Erythroblast (primary cell): Measurements from ENCODE around the gene NOL4L.
"Not testable (repeated sequence)": the region's sequence is repeated elsewhere in the genome, so short reads cannot be mapped to it uniquely, and the experiment has no call there.

Experiments
- DNase-seq, 2 experiments: peaks; one replicate each; lab custom pipeline; 2025; lab: John Stamatoyannopoulos, UW
- GATA1 ChIP-seq: IDR thresholded peaks from 2 replicates; pipeline ENCODE4 v1.6.1; 2011; ENCODE audit warnings: low read depth, mild to moderate bottlenecking, control low read depth, low read length, moderate library complexity
- POLR2A ChIP-seq: IDR thresholded peaks from 2 replicates; pipeline ENCODE4 v1.6.1; 2011; ENCODE audit warnings: mild to moderate bottlenecking, low read length

The NOL4L gene

GRCh38 chr20:32580970-32581838 lies 3.9 kb downstream of the NOL4L start:
- DNase-seq: peak; percentile 76 to 89
- TF ChIP-seq GATA1 (peak; percentile 23), POLR2A (no peak)

DNA sequence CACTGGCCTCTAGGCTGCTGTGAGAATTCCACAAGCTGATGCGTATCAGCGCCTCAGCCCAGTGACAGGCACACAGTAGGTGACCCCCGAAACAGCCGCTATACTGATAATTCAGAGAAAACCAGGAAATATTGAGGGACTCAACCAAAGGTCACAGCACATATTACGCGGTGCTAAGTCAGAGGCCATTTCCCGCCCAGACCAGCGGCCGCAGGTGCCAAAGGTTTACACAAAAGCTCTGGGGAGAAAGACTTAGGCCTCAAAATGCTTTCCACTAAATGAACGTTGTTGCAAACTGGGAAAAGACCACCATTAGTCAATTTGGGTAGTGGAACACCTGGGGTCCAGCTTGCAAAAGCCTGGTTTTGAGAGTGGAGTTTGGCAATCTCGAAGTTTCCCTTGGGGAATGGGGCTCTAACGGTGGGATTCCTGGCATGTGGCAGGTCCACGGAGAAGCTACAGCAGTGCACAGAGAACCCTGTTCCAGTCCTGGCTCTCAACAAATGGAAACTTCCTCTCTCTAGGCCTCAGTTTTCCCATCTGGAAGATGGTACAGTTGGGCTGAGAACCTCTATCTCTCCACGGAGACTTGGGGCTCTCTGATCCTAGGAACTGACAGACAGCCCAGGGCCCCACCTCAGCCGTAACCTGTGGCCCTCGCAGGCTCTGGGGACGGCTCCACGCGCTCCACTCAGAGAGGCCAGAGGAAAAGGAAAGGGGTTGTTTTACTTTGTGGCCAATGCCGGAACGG lies 4.7 kb downstream of the NOL4L start:
- no peak for TF ChIP-seq GATA1
- TF ChIP-seq POLR2A: no peak
- DNase-seq: no peak

DNA sequence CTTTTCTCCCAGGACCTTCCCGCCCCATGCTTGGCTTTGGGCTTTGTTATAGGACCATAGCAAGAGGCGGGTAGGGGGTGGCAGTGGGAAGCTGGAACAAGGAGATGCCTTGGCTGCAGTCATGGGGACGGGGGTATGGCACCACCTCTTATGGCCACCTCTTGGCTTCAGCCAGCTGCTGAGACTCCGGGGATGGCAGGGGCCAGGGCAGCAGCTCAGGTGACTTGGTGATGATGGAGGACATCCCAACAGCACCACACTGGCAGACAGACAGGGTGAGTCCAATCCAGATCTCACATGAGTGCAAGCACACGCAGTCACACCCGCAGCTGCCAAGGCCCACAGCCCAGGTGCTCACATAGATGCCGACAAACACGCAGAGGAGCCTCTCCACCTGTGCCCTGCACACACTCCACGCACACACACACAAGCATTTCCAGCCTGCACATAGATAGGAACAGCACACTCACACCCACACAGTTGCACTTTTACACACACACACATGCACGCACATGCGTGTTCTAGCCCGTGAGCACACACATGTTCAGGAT lies 6.2 kb downstream of the NOL4L start:
- no peak for DNase-seq
- TF ChIP-seq GATA1 (no peak), POLR2A (no peak)

GRCh38 chr20:32578062-32578461 lies 7.1 kb downstream of the NOL4L start:
- DNase-seq: not testable (repeated sequence)

- DNase-seq: no peak
- no peak for TF ChIP-seq POLR2A
- TF ChIP-seq GATA1: no peak
Observed at GRCh38 chr20:32577657-32578056, 7.5 kb downstream of the NOL4L start.

DNA sequence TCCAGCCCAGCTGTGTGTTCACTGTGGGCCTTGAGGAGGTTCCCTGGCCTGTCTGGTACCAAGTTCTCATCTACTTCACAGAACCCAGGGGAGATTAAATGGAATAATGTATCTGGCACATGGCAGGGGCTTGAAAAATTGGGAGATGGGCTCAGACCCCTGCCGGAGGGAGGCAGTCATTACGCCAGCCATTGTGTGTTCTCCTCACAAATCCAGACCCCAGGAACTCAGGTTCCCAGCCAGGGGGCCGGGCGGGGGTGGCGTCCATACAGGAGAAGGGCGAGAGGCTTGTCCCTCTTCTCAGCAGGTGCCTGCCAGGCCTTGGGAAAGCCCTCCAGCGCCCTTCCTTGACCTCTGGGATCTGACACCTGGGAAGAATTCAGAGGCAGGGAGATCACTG lies 8.1 kb downstream of the NOL4L start:
- no peak for DNase-seq
- no peak for TF ChIP-seq GATA1
- no peak for TF ChIP-seq POLR2A

DNA sequence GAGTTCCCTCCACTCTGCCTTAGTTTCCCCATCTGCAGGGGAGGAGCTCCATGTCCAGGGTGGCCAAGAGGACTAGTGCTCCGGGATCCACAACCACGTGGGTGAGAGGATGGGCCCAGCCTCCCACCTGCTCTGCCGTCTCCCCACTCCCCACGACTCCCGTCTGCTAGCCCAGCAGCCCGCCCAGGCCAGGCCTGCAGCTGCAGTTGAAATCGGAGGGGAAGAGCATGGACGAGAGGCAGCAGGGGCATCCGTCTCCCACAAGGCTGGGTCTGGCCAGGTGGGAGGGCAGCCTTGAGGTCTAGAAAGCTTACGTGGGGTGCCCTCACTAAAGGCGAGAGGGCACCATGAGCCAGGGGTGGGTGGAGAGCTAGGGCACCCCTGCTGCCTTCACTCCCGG lies 8.6 kb downstream of the NOL4L start:
- no peak for DNase-seq
- TF ChIP-seq POLR2A (no peak), GATA1 (no peak)

DNA sequence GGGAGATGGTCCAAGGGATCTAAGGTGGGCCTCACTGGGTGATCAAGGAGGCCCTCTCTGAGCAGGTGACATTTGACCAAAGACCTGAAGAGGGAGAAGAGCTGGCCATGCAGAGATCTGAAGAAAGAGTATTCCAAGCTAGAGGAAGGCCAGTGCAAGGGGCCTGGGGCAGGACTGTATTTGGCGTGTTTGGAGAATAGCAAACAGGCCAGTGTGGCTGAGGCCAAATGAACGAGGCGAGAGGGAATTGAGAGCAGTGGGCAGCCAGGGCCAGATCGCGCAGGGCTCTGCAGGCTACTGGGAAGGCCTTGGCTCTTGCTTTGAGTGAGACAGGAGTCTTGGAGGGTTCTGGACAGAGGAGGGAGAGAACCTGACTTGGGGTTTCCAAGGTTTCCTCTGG lies 9.3 kb downstream of the NOL4L start:
- no peak for DNase-seq

GRCh38 chr20:32575227-32575581 lies 9.9 kb downstream of the NOL4L start:
- no peak for DNase-seq
- TF ChIP-seq GATA1 (no peak), POLR2A (no peak)

More for the DNA sequence above, 9.3 kb downstream of the NOL4L start:
- TF ChIP-seq POLR2A (no peak), GATA1 (no peak)

- peak; percentile 80 to 83 for DNase-seq
- no peak for TF ChIP-seq POLR2A
- TF ChIP-seq GATA1: no peak
Observed at GRCh38 chr20:32574296-32575226, 10.6 kb downstream of the NOL4L start.

- peak in 1 of 2 experiments; percentile 19 for DNase-seq
- TF ChIP-seq GATA1: no peak
- TF ChIP-seq POLR2A: no peak
Observed at GRCh38 chr20:32573167-32573851, 11.8 kb downstream of the NOL4L start.

DNA sequence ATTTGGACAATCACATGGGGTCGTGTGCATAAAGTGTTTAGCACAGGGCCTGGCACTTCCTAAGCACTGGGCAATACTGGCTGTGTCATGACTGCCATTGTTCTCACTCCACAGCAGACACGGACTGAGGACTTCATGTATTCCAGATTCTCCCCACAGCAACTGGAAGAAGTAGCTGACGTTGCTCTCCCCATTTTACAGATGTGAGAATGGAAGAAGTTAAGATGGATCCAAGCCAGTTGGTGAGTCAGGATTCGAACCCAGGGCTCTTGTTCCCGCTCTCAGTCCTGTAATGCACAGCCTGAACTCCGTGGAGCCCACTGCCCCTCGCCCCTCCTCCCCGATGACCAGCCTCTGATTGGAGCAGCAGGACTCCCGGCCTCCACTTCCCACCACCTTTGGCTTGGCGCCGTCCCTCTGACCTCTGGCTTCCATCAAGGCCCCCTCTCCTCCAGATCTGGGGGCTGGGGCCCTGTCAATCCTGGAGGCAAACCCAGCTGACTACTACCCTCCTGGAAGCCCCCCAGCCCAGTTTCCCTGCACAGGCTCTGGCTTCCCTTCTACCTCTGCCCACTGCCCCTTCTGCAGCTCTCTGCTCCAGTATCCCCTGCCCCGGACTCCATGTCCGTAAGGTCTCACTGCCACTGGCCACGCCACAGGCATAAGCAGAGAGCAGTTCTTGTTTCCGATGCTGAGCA lies 12.7 kb downstream of the NOL4L start:
- peak in 1 of 2 experiments; percentile 20 for DNase-seq
- TF ChIP-seq GATA1 (no peak), POLR2A (no peak)
